OCI-LY1 (cell line): ENCODE results near the gene AKAP1.

Experiments
- H2AFZ ChIP-seq: fragments of 200-600 bp; sonication (generic), shearing (Covaris generic); 2 replicates; pipeline ENCODE4 v1.6.0; 2014; ENCODE audit warnings: antibody characterized with exemption, mild to moderate bottlenecking, low read length
- H3F3A ChIP-seq: fragments of 200-600 bp; sonication (generic), shearing (Covaris generic); 2 replicates; pipeline ENCODE4 v1.6.0; 2014; ENCODE audit warnings: mild to moderate bottlenecking, antibody characterized with exemption, low read length, moderate library complexity; ENCODE audit not compliant: insufficient read depth
- H3K27ac ChIP-seq: fragments of 200-600 bp; sonication (generic); 2 replicates; pipeline ENCODE4 v1.5.1; 2014; ENCODE audit warnings: low read length, mixed run types, mild to moderate bottlenecking, low read depth; ENCODE audit not compliant: poor library complexity, severe bottlenecking
- H3K27me3 ChIP-seq: fragments of 200-600 bp; sonication (generic); 2 replicates; pipeline ENCODE4 v1.6.0; 2014; ENCODE audit warnings: antibody characterized with exemption, mild to moderate bottlenecking, low read length, moderate library complexity; ENCODE audit not compliant: insufficient read depth
- H3K36me3 ChIP-seq: fragments of 200-600 bp; sonication (generic); 2 replicates; pipeline ENCODE4 v1.6.1; 2014; ENCODE audit warnings: mild to moderate bottlenecking, antibody characterized with exemption, low read length, moderate library complexity, mixed read lengths; ENCODE audit not compliant: insufficient read depth
- H3K4me1 ChIP-seq: fragments of 200-600 bp; sonication (generic); 2 replicates; pipeline ENCODE4 v1.5.1; 2014; ENCODE audit warnings: mild to moderate bottlenecking, low read length, moderate library complexity; ENCODE audit not compliant: insufficient read depth, severe bottlenecking
- H3K4me2 ChIP-seq: fragments of 200-600 bp; sonication (generic), shearing (Covaris generic); 2 replicates; pipeline ENCODE4 v1.6.1; 2014; ENCODE audit warnings: low read length
- H3K4me3 ChIP-seq: fragments of 200-600 bp; sonication (generic); 2 replicates; pipeline ENCODE4 v1.5.1; 2014; ENCODE audit warnings: low read length, low read depth, mild to moderate bottlenecking, mixed read lengths; ENCODE audit not compliant: poor library complexity, severe bottlenecking
- H3K79me2 ChIP-seq: fragments of 200-600 bp; shearing (Covaris generic); 2 replicates; pipeline ENCODE4 v1.6.1; 2016; ENCODE audit warnings: mixed run types, low read length, mixed read lengths; ENCODE audit not compliant: insufficient read depth
- H3K9ac ChIP-seq: fragments of 200-600 bp; sonication (generic), shearing (Covaris generic); 2 replicates; pipeline ENCODE4 v1.6.1; 2014; ENCODE audit warnings: mild to moderate bottlenecking, low read length, mixed read lengths
- H3K9me2 ChIP-seq: fragments of 200-600 bp; sonication (generic), shearing (Covaris generic); 2 replicates; pipeline ENCODE4 v1.6.1; 2014; ENCODE audit warnings: low read depth, mild to moderate bottlenecking, low read length, mixed read lengths
- H3K9me3 ChIP-seq: fragments of 200-600 bp; shearing (Covaris generic); 2 replicates; pipeline ENCODE4 v1.6.1; 2014; ENCODE audit warnings: low read length, mixed read lengths
- H4K20me1 ChIP-seq: fragments of 200-600 bp; sonication (generic), shearing (Covaris generic); 2 replicates; pipeline ENCODE4 v1.6.0; 2016; ENCODE audit warnings: mild to moderate bottlenecking, low read length; ENCODE audit not compliant: insufficient read depth
- CTCF ChIP-seq: fragments of 200-600 bp; sonication (generic), shearing (Covaris generic); IDR thresholded peaks from 2 replicates; pipeline ENCODE4 v1.5.1; 2017; ENCODE audit warnings: mild to moderate bottlenecking, antibody characterized with exemption, low read length, moderate library complexity, mixed read lengths
- EZH2 ChIP-seq: fragments of 200-600 bp; sonication (generic), shearing (Covaris generic); IDR thresholded peaks from 2 replicates; pipeline ENCODE4 v1.8.0; 2017; ENCODE audit warnings: borderline replicate concordance, mixed run types, mild to moderate bottlenecking, antibody characterized with exemption, low read length, moderate library complexity, mixed read lengths

The AKAP1 gene

GRCh38 chr17:57084802-57085447 lies at the start of gene AKAP1:
TSS of gene AKAP1 (plus strand) at chr17:57085246. CDS start at chr17:57105465, 20,219 bp downstream.
- Histone ChIP-seq H3K36me3 (peaks cover 16% of the 10 kb centered on the region), H3F3A (no peaks in the 10 kb centered on the region), H3K27ac (peak within 1 kb of the TSS; percentile 51), H3K79me2 (peaks cover 37% of the 10 kb centered on the region), H3K9me2 (no peaks in the 10 kb centered on the region), H3K4me2 (peak within 1 kb of the TSS; percentile 83), H2AFZ (peak within 1 kb of the TSS; percentile 84; the same call in 1 of the 2 replicates), H3K9me3 (no peaks in the 10 kb centered on the region), H3K27me3 (no peaks in the 10 kb centered on the region), H3K9ac (peak within 1 kb of the TSS; percentile 87), H3K4me3 (peak within 1 kb of the TSS; percentile 68), H3K4me1 (peaks cover 32% of the 10 kb centered on the region), H4K20me1 (no peaks in the 10 kb centered on the region)
- no peak for TF ChIP-seq CTCF
- no peak for TF ChIP-seq EZH2

- TF ChIP-seq EZH2 (no peak), CTCF (no peak)
- Histone ChIP-seq H3K4me3 (no peak overlapping the region), H3F3A (no peaks in the 10 kb centered on the region), H4K20me1 (no peaks in the 10 kb centered on the region), H3K9me2 (no peaks in the 10 kb centered on the region), H3K9ac (no peak overlapping the region), H3K27me3 (peaks cover 7% of the 10 kb centered on the region; the same call in 1 of the 2 replicates), H3K27ac (no peak overlapping the region), H3K4me1 (no peaks in the 10 kb centered on the region), H2AFZ (no peak overlapping the region), H3K9me3 (no peaks in the 10 kb centered on the region), H3K36me3 (no peaks in the 10 kb centered on the region), H3K4me2 (no peak overlapping the region), H3K79me2 (no peaks in the 10 kb centered on the region)
Measured at GRCh38 chr17:57035971-57036481, 49.0 kb upstream of the AKAP1 start.

GRCh38 chr17:57037411-57037810 lies 47.6 kb upstream of the AKAP1 start:
- Histone ChIP-seq H3F3A (no peaks in the 10 kb centered on the region), H3K36me3 (no peaks in the 10 kb centered on the region), H3K9me3 (no peaks in the 10 kb centered on the region), H3K9me2 (no peaks in the 10 kb centered on the region), H4K20me1 (no peaks in the 10 kb centered on the region), H2AFZ (no peak overlapping the region), H3K79me2 (no peaks in the 10 kb centered on the region), H3K27me3 (peaks cover 7% of the 10 kb centered on the region; the same call in 1 of the 2 replicates), H3K4me1 (no peaks in the 10 kb centered on the region), H3K4me3 (no peak overlapping the region), H3K9ac (no peak overlapping the region), H3K27ac (no peak overlapping the region), H3K4me2 (no peak overlapping the region)
- TF ChIP-seq EZH2 (no peak), CTCF (no peak)
